Activated effector memory CD4-positive, alpha-beta T cell treated with anti-CD3 and anti-CD28 coated beads, Interleukin-2, amount 50 U/mL, for 16 hours (primary cell): ENCODE results near the gene PMEPA1.

Experiments used
- DNase-seq: peaks from one replicate; pipeline ENCODE4 v3.0.0-alpha.2; 2020

The PMEPA1 gene

DNA sequence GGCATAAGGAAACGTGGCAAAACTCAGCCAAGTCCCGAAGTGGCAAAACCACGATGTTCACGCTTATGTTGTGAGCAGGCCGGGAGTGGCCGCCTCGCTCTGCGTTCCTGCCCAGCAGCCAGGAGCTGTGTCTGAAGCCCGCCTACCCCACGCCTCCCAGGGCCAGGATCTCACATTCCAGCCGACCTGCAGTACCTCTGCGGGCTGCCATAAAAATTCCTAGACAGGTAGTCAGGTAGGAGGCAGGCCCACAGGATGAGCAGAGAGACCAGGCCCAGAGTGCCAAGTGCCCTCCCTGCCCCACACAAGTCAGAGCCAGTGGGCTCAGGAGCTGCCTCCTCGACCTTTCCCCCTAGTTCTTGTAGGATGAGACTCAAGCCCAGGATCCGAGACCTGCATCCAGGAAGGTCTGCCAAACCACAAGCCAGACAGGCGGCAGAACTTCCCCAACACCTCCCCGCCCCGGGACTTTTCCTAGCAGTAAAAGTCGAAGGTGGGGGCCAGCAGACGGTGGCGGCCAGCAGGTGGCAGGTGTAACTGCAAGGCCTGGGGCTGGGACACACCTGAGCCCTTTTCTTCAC is 16.7 kb downstream of the PMEPA1 start:
- no peak for DNase-seq

- no peak for DNase-seq
Observed at GRCh38 chr20:57692393-57692792, 17.4 kb downstream of the PMEPA1 start.

GRCh38 chr20:57691699-57692098 is 18.1 kb downstream of the PMEPA1 start:
- DNase-seq, result no peak

DNA sequence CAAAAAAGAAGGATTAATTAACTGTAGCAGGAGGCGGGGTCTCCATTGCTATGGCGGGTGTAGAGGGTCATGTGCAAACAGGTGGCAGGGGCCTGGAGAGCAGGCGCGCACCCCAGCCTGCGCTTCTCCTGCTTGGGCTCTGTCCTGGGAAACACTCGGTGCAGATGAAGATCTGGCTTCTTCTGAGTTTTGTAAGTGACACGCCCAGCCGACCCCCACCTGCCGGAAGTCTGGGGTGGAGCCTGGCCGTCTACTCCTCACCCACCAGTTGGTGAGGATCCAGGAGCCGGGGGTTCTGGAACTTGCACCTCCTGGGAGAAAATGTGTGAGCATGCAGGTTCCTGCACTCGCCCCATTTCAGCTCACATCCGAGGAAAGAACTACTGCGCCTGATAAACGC is 19.3 kb downstream of the PMEPA1 start:
- DNase-seq, result no peak

DNA sequence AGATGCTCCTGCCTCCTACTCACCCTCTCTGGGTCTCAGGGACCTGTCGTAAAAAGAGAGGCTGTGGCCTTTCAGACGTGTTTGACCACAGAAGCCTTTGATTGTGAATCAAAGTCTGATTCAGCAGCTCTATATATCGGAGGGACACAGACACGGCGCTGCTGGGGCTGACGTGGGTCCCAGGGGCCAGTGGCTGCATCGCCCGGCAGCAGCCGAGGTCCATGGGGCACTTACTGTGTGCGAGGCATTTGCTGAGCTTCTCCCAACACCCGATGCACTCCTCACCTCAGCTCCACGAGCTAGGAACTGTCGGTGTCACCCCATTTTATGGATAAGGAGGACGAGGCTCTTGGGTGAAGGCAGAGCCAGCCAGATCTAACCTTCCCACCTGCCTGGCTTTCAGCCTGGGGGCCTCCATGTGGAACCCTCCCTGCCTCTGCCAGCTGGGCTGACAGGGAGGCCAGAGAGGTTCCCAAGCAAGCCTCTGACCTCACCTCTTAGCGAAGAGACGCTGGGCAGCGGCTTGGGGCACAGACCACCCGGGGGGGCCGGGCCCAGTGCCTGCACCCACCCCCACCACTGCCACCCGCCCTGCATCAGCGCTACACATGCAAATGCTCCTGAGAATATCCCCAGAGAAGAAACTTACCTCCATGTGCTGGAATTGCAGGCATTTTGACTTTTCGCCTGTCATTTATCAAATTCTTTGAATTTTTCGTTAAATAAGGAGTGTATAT is 19.9 kb downstream of the PMEPA1 start:
- DNase-seq, result no peak

- no peak for DNase-seq
Observed at GRCh38 chr20:57688864-57689263, 21.0 kb downstream of the PMEPA1 start.

DNA sequence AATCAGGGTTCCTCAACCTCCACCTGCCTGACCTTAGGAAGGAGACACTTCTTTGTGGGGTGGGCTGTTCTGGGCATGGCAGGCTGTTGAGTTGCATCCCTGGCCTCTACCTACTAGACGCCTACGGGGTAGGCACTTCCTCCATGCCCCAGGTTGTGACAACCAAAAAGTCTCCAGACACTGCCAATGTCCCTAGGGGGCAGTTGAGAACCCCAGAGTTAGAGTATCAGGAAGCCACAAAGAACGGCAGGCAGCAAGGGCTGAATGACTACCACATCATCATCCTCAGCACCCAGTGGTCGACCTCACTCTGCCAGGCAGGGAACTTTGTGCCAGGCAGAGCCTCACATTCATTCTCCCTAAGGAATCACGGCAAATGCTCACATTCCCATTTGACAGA is 21.5 kb downstream of the PMEPA1 start:
- no peak for DNase-seq

DNA sequence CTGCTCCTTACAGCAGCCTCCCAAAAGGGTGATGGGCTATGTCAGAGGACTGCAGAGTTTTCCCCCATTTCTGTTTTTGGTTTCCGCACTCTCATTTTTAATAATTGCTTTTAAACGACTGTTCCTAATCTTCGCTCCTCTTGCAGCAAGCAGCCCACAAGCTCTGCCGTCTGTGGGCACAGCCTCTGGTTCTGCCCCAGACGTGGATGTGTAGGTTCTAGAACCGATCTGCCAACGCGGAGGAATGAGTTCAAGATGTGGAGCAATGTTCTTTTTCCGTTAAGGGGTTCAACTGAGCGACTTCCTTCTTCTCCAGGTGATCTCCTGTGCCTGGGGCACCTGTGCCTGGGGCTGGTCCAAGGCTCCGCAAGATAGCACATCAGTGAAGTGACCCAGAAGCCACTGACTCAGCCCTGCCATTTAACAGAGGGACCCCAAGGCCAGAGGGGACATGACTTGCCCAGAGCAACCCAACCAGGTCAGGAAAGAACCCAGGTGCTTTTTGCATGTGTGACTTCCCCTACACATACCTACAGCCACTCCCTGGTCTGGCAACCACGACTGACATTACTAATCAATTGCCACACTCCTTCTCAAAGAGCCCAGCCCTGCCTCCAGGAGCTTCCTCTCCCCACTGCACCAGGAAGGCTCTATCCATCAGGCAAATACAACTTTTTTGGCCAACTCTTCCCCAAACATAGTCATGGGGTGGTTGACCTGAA is 22.7 kb downstream of the PMEPA1 start:
- DNase-seq, result no peak

DNA sequence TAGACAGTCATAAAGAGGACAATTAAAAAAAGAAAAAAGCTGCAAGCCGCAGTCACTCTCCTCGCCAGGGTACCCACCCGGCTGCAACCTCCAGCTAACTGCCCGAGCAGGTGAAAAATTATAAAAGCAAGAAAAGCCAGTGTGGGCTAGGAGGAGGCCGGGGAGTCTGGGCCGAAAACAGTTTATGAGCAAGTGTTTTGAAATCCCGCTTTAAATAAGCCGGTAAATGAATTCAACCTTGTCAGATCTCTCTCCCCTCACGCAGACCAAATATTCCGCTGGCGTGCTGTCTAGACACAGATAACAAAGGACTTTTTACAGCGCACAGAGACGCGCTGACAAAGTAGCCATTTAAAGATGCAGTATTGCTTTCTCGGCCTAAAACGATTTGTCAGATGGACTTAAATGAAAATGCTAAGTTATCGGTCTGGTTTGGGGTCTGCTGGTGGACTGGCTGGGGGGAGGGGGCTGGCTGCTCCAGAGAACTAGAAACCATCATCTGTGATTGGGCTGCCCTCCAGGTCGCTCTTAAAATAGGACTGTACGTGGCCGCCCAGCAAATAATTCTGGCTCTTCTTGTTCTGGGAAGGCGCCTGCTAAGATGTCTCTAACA is 24.6 kb downstream of the PMEPA1 start:
- DNase-seq, result no peak

GRCh38 chr20:57684808-57685140 is 25.0 kb downstream of the PMEPA1 start:
- no peak for DNase-seq

DNA sequence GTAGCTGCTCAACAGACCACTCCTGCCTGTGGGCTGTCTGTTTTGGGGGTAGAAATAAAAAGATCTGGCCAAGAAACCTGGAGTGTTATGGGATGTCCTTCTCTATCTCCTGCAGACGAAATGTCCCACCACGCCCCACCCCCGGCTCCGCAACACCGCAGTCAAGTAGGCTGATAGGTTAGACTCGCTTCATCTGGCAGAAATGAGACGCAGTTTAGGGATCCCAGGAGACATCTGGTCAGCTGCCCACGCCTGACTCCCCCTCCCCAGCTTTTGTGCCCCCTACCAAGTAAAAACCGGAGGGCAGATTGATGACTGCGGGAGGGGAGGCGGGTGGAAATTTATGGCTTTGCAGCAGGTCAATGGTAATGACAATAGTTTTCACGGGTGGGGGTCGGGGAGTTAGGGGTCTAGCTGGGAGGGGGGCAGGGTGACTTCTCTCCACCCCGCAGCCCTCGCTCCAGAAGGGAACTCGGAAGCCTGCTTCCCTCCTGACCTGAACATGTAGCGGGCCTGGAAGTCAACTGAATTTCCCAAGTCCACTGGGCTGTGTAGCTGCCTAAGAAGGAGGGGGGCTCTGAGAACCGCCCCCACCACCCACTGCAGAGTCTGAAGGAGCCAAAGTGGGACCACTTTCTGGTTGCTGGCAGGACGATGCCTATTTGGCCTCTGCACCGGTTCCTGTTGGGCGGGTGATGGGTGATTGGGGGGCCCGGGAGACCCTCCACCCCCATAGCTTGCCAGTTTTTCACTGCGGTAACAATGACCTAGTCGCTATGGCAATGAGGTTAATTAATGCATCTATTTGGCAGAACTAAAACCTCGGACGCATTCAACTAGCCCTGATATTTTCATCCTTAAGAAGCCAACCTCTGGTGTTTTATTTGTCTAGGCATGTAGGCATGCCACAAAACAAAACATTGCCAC is 25.7 kb downstream of the PMEPA1 start:
- no peak for DNase-seq

- DNase-seq, result no peak
Observed at GRCh38 chr20:57683287-57683686, 26.5 kb downstream of the PMEPA1 start.

DNA sequence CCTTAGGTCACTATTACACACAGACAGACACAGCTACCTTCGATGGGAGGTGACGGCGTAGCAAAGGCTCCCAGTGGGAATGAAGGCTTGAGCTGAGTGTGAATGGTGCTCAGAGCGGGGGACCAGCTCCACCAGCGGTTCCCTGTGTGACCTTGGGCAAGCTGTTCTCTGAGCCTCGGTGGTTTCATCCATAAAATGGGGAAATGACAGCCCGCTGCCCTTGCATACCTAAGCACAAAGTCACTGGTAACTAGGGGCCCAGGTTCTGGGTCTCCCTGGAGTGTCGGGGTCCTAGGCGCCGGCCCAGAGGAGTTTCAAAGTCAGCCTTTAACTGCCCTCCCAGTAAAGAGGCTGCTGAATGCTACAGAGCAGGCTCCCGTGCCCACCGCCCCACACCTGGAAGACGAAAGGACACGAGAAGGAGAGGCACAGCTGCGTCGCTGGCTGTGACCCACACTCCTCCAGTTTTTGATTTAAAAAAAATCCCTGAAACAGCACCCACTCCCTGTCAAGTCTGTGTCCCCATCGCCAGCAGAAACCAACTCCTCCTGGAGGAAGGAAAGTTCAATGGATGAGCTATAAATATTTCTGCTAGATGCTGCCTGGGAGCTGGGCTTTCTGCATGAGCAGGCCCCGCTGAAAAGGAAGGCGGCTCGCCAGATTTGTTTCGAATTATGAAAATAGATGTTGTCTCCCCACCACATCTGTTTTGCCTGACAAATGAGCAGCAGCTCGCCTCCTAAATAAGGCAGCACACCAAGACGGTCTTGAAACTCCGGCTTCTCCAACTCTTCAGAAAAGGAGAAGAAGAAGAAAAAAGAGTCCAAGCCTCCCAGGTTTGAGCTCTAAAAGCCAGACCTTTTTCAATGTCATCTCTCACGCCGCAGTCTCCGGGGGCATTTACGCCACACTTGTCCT is 27.4 kb downstream of the PMEPA1 start:
- DNase-seq, result no peak

DNA sequence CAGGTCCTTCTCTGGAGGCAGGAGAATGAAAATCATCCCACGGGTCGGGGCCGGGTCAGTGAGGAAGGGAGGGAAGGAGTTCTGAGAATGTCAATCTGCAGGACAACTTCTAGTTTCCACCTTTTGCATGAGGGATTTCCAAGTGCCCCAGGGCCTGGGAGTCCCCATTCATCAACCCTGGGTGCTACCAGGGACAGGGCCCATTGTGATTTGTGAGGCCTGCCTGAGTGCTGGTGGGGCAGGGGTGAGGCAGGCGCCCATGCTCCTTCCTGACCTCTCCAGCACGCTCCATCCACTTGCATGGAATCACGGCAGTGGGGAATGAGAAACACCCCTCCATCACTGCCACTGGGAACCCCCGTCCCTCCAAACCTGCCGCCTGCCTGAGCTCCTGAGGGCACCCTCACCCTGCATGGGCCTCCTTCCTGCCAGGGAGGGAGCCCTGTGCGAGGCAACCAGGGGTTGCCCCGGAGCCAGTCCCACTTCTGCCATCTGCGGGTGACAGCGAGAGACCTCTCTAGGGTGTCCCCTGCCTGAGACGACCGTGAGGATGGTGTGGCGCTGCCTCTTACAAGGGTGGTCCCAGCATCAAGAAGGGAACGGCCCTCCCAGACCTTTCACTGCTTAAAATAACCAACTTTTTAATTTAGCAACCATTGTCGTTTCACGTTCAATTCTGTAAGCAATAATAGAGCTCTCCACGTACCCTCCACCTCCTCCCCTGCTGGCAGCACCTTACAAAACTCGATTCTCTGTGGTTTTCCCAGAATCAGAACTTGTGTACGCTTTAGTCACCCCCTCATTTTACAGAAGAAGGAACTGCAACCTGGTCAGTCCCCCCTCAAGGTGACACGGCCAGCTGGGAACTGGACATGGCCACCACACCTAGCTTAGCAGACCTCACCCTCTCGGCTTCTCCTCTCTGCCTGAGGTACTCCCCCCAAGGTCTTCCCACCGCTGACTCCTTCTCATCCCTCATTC is 28.6 kb downstream of the PMEPA1 start:
- no peak for DNase-seq

DNA sequence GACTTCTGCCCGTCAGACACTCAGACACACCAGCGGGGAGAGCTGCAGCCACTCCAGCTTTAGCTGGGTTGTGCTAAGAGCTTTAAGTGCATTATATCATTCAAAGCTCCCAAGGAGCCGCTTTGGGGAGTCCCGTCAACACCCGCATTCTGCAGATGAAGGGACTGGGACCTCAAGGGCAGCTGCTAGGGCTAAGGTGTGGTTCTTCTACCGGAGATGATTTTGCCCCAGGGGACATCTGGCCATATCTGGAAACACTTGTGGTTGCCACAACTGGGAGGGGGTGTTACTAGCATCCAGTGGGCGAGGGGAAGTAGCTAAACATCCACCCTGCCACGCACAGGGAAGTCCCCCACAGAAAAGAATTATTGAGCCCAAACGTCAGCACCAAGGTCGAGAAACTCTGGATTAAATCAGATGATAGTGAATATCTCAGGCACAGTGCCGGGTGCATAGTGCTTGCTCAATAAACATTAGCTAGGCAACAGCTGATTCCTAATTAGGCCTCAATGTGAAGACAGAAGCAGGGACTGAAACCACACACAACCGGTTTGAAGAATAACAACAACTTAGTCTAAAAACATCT is 29.6 kb downstream of the PMEPA1 start:
- DNase-seq, result no peak

DNA sequence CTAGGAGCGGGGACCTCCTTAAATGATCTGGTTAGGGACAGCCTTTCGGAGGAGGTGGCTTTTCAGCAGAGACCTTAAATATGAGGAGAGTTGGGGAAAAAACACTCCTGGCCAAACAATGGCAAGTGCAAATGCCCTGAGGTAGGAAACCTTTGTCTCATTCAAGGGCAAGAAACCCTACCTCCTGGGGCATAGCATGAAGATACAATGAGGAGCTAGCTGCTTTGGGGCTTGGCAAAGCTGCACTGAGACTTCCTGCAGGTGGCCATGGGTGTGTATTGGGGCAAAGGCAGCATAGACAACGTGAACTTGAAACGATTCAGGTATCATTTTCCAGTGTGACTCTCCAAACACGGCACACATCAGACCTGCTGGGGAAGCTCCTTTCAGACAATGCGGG is 30.7 kb downstream of the PMEPA1 start:
- DNase-seq, result no peak

- DNase-seq, result no peak
Observed at GRCh38 chr20:57678340-57678739, 31.5 kb downstream of the PMEPA1 start.

DNA sequence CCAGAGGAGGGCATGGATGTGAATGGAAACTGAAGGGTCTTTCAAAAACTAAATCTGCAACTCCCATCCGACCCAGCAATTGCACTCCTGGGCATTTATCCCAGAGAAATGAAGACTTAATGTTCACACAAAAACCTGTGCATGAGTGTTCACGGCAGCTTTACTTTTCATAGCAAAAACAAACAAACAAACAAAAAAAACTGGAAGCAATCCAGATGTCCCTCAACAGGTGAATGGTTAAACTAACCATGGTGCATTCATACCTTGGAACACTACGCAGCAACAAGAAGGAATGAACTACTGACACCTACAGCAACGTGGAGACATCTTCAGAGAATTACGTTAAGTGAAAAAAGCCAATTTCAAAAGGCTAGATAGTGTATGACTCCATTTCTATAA is 32.2 kb downstream of the PMEPA1 start:
- no peak for DNase-seq

- no peak for DNase-seq
Observed at GRCh38 chr20:57676589-57677583, 32.9 kb downstream of the PMEPA1 start.
